Liver (tissue), 9 donors: ENCODE results near the gene B3GNT5. TPM values are rescaled to one million over a fixed set of nuclear protein-coding genes. Genes with fewer than 3 reads are reported as not detected.

Experiments
- DNase-seq: peaks from one replicate; pipeline ENCODE4 v3.0.0-alpha.2; 2017; ENCODE audit warnings: low spot score
- H3K27ac ChIP-seq, 2 donors: one replicate each; pipeline ENCODE4 v1.7.0; 2013; ENCODE audit warnings: inconsistent platforms in 2 of 2, low read length in 2 of 2, control low read depth in 1 of 2, low read depth in 1 of 2, mild to moderate bottlenecking in 1 of 2
- H3K27me3 ChIP-seq, 4 donors: one replicate each; pipeline versions ENCODE4 v1.6.1 to v1.7.0; 2013; ENCODE audit warnings: low read length in 3 of 4, inconsistent platforms in 1 of 4, mild to moderate bottlenecking in 1 of 4, moderate library complexity in 1 of 4; ENCODE audit not compliant: control insufficient read depth in 4 of 4, insufficient read depth in 4 of 4
- H3K36me3 ChIP-seq, 4 donors: one replicate each; pipeline versions ENCODE4 v1.6.1 to v1.7.0; 2013; ENCODE audit warnings: low read length in 3 of 4, mild to moderate bottlenecking in 3 of 4, low read depth in 1 of 4, moderate library complexity in 1 of 4; ENCODE audit not compliant: control insufficient read depth in 4 of 4, insufficient read depth in 3 of 4
- H3K4me1 ChIP-seq, 4 donors: one replicate each; pipeline versions ENCODE4 v1.6.1 to v1.7.0; 2013; ENCODE audit warnings: low read length in 3 of 4, mild to moderate bottlenecking in 3 of 4, moderate library complexity in 1 of 4; ENCODE audit not compliant: control insufficient read depth in 4 of 4, insufficient read depth in 4 of 4
- H3K4me3 ChIP-seq, 3 donors: one replicate each; pipeline versions ENCODE4 v1.6.1 to v1.7.0; 2013; ENCODE audit warnings: low read length in 3 of 3, control low read depth in 1 of 3, low read depth in 1 of 3, mild to moderate bottlenecking in 1 of 3
- H3K9ac ChIP-seq, 2 donors: one replicate each; pipeline ENCODE4 v1.7.0; 2013; ENCODE audit warnings: low read length in 2 of 2, mild to moderate bottlenecking in 2 of 2, moderate library complexity in 2 of 2, control low read depth in 1 of 2, low read depth in 1 of 2
- H3K9me3 ChIP-seq, 4 donors: one replicate each; pipeline versions ENCODE4 v1.6.1 to v1.7.0; 2013; ENCODE audit warnings: low read length in 3 of 4; ENCODE audit not compliant: control insufficient read depth in 4 of 4
- EGR1 ChIP-seq, 2 donors: IDR thresholded peaks; 2 replicates each; pipeline ENCODE4 v1.6.1; 2016 to 2018; ENCODE audit warnings: antibody characterized with exemption in 2 of 2, low read depth in 2 of 2
- FOXA1 ChIP-seq: IDR thresholded peaks from 2 replicates; pipeline ENCODE4 v1.6.1; 2016; ENCODE audit warnings: antibody characterized with exemption
- HNF4A ChIP-seq, 2 donors: conservative IDR thresholded peaks; 2 replicates each; pipeline ENCODE4 v1.6.1; 2016; ENCODE audit warnings: antibody characterized with exemption in 2 of 2, mild to moderate bottlenecking in 2 of 2
- HNF4G ChIP-seq: IDR thresholded peaks from 2 replicates; pipeline ENCODE4 v1.6.1; 2016; ENCODE audit warnings: antibody characterized with exemption
- NR2F2 ChIP-seq: IDR thresholded peaks from 2 replicates; pipeline ENCODE4 v1.6.1; 2016; ENCODE audit warnings: antibody characterized with exemption
- RXRA ChIP-seq, 2 donors: IDR thresholded peaks; 2 replicates each; pipeline ENCODE4 v1.6.1; 2017 to 2018; ENCODE audit warnings: antibody characterized with exemption in 2 of 2, mild to moderate bottlenecking in 1 of 2
- SP1 ChIP-seq: IDR thresholded peaks from 2 replicates; pipeline ENCODE4 v1.6.1; 2018; ENCODE audit warnings: antibody characterized with exemption, mild to moderate bottlenecking
- YY1 ChIP-seq: IDR thresholded peaks from 2 replicates; pipeline ENCODE4 v1.6.1; 2016; ENCODE audit warnings: antibody characterized with exemption, mild to moderate bottlenecking
- WGBS: extraction: QIAGEN DNeasy Blood & Tissue Kit; methylation state at CpG from one replicate; pipeline ENCODE4 v1.1.7; 2013; 5-methylcytosine and 5-hydroxymethylcytosine counted together
- polyA plus RNA-seq, 2 donors: library from polyadenylated mRNA; stranded (reverse) in 1 of 2; unstranded in 1 of 2; fragments of 200-250 nt in 1 of 2; fragments of >200 nt in 1 of 2; fragmentation: Nextera tagmentation in 1 of 2; extraction: Ambion mirVana in 1 of 2; gene quantifications; one replicate each; pipeline versions ENCODE4 v1.2.1 to v1.2.3, GENCODE V29; 2013 to 2015
- total RNA-seq, 2 donors: library from RNA; depleted of rRNA; stranded (reverse); fragments of >200 nt; gene quantifications; one replicate each; pipeline ENCODE4 v1.2.3, GENCODE V29; 2014
- TF ChIP-seq, protein P1 (sequence below): IDR thresholded peaks from 2 replicates; pipeline ENCODE4 v1.6.1; 2016; ENCODE audit warnings: antibody characterized with exemption
- TF ChIP-seq, protein P2 (sequence below): IDR thresholded peaks from 2 replicates; pipeline ENCODE4 v1.6.1; 2016; ENCODE audit warnings: antibody characterized with exemption
- TF ChIP-seq, protein P3 (sequence below): IDR thresholded peaks from 2 replicates; pipeline ENCODE4 v1.6.1; 2016; ENCODE audit warnings: antibody characterized with exemption
- TF ChIP-seq, protein P4 (sequence below): fragments of 150-350 bp; IDR thresholded peaks from 2 replicates; pipeline ENCODE4 v1.5.1; 2017; ENCODE audit warnings: improper control_type of control experiment, low read depth, low read length; ENCODE audit not compliant: missing input control
- donor health status: healthy.
- donor health status: healthy.
- donor health status: healthy.
- donor health status: healthy.
- donor health status: healthy.

B3GNT5 gene
- total and polyA plus RNA-seq, 4 donors: 0.22 to 1.8 (median 0.53) TPM

DNA sequence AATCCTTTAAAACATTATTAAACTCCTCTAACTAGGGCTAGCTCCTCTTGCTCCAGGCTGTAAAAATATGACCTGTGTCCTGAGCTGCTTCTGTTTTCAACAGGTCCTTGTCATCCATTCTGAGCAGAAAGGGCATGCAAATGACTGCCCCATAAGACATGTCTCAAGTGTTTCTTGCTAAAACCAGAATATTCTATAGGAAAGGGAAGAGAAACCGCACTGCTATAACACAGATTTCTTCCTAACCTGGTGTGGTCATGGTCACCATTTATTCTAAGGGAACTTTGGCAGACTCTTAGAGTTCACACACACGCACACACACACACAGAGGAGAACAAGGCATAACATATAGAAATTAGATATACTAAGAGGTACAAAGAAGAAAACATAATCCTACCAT, 34.2 kb upstream of the B3GNT5 start:
- WGBS: 81% methylated on average over 2 of the region's 2 CpGs
- no peak for TF ChIP-seq HNF4G
- TF ChIP-seq, protein P1, sequence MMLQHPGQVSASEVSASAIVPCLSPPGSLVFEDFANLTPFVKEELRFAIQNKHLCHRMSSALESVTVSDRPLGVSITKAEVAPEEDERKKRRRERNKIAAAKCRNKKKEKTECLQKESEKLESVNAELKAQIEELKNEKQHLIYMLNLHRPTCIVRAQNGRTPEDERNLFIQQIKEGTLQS: no peak
- TF ChIP-seq YY1: no peak
- no peak for TF ChIP-seq RXRA (IDR thresholded peaks at IDR 0.05)
- TF ChIP-seq HNF4A (conservative IDR thresholded peaks at IDR 0.05): no peak
- TF ChIP-seq NR2F2: no peak
- TF ChIP-seq, protein P2, sequence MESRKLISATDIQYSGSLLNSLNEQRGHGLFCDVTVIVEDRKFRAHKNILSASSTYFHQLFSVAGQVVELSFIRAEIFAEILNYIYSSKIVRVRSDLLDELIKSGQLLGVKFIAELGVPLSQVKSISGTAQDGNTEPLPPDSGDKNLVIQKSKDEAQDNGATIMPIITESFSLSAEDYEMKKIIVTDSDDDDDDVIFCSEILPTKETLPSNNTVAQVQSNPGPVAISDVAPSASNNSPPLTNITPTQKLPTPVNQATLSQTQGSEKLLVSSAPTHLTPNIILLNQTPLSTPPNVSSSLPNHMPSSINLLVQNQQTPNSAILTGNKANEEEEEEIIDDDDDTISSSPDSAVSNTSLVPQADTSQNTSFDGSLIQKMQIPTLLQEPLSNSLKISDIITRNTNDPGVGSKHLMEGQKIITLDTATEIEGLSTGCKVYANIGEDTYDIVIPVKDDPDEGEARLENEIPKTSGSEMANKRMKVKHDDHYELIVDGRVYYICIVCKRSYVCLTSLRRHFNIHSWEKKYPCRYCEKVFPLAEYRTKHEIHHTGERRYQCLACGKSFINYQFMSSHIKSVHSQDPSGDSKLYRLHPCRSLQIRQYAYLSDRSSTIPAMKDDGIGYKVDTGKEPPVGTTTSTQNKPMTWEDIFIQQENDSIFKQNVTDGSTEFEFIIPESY: no peak
- TF ChIP-seq FOXA1: no peak
- TF ChIP-seq, protein P3, sequence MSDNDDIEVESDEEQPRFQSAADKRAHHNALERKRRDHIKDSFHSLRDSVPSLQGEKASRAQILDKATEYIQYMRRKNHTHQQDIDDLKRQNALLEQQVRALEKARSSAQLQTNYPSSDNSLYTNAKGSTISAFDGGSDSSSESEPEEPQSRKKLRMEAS: no peak
- TF ChIP-seq EGR1 (IDR thresholded peaks at IDR 0.05; ENCODE audit: low read depth in 2 of 2): no peak
- Histone ChIP-seq H3K27me3 (no peaks in the 10 kb centered on the region), H3K4me3 (no peak overlapping the region), H3K9me3 (no peaks in the 10 kb centered on the region), H3K27ac (no peak overlapping the region), H3K9ac (no peak overlapping the region), H3K36me3 (no peaks in the 10 kb centered on the region), H3K4me1 (no peaks in the 10 kb centered on the region)
- DNase-seq: no peak

DNA sequence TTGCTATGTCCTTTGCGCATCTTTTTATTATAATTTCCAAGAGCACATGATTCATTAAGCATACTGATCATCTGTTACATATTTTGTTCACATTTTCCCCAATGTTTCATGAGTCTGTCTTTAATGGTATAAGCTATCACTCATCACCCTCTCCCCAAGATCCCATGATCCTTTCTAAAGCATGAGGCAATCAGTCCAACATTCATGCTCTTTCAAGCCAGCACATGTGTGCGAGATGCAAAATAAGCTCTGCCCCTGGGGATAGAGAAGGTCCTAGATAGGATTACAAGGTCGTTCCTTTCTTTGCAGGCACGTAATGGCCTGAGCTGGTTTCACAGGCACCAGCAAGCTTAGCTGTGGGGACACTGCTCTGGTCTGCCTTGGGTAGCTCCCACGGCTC, 32.2 kb upstream of the B3GNT5 start:
- H3K9me3 ChIP-seq: no peaks in the 10 kb centered on the region
- H3K36me3 ChIP-seq: no peaks in the 10 kb centered on the region
- no peaks in the 10 kb centered on the region for H3K27me3 ChIP-seq
- WGBS: 73% methylated on average over 5 of the region's 5 CpGs
- no peak for DNase-seq
- no peaks in the 10 kb centered on the region for H3K4me1 ChIP-seq
- TF ChIP-seq, protein P2: no peak
- no peak for TF ChIP-seq NR2F2
- TF ChIP-seq, protein P1: no peak
- TF ChIP-seq HNF4A (conservative IDR thresholded peaks at IDR 0.05): no peak
- TF ChIP-seq SP1: no peak
- TF ChIP-seq, protein P4, sequence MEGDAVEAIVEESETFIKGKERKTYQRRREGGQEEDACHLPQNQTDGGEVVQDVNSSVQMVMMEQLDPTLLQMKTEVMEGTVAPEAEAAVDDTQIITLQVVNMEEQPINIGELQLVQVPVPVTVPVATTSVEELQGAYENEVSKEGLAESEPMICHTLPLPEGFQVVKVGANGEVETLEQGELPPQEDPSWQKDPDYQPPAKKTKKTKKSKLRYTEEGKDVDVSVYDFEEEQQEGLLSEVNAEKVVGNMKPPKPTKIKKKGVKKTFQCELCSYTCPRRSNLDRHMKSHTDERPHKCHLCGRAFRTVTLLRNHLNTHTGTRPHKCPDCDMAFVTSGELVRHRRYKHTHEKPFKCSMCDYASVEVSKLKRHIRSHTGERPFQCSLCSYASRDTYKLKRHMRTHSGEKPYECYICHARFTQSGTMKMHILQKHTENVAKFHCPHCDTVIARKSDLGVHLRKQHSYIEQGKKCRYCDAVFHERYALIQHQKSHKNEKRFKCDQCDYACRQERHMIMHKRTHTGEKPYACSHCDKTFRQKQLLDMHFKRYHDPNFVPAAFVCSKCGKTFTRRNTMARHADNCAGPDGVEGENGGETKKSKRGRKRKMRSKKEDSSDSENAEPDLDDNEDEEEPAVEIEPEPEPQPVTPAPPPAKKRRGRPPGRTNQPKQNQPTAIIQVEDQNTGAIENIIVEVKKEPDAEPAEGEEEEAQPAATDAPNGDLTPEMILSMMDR: no peak
- no peak overlapping the region for H3K9ac ChIP-seq
- H3K4me3 ChIP-seq: no peak overlapping the region
- no peak overlapping the region for H3K27ac ChIP-seq
